WTC11 (cell line): ENCODE results near the gene ZCCHC9.

Experiments used
- CREB1 ChIP-seq: sonication (generic); formaldehyde crosslinking; IDR thresholded peaks from 2 replicates; pipeline ENCODE4 v1.8.0; 2023; ENCODE audit warnings: mild to moderate bottlenecking, missing genetic modification reagents
- JUN ChIP-seq: sonication (generic); formaldehyde crosslinking; IDR thresholded peaks from 2 replicates; pipeline ENCODE4 v1.8.0; 2023; ENCODE audit warnings: mild to moderate bottlenecking, missing genetic modification reagents
- OVOL2 ChIP-seq: fragments of 250-450 bp; sonication (Bioruptor Pico); IDR thresholded peaks from 2 replicates; pipeline ENCODE4 v1.9.0; 2021; ENCODE audit warnings: mild to moderate bottlenecking, borderline replicate concordance
- RELA ChIP-seq: sonication (generic); formaldehyde crosslinking; IDR thresholded peaks from 2 replicates; pipeline ENCODE4 v1.8.1; 2022; ENCODE audit warnings: missing genetic modification reagents, mild to moderate bottlenecking, borderline replicate concordance
- SMAD4 ChIP-seq: sonication (generic); formaldehyde crosslinking; IDR thresholded peaks from 2 replicates; pipeline ENCODE4 v1.8.0; 2022; ENCODE audit warnings: mild to moderate bottlenecking, missing genetic modification reagents
- SP1 ChIP-seq: sonication (generic); formaldehyde crosslinking; conservative IDR thresholded peaks from 2 replicates; pipeline ENCODE4 v1.8.1; 2022; ENCODE audit warnings: missing genetic modification reagents
- ZNF121 ChIP-seq: sonication (generic); formaldehyde crosslinking; IDR thresholded peaks from 2 replicates; pipeline ENCODE4 v1.8.0; 2023; ENCODE audit warnings: missing genetic modification reagents
- ZNF232 ChIP-seq: sonication (generic); formaldehyde crosslinking; IDR thresholded peaks from 2 replicates; pipeline ENCODE4 v1.8.0; 2022; ENCODE audit warnings: mild to moderate bottlenecking, missing genetic modification reagents
- ZNF671 ChIP-seq: fragments of 250-450 bp; sonication (Bioruptor Pico); IDR thresholded peaks from 2 replicates; pipeline ENCODE4 v1.8.0; 2021; ENCODE audit warnings: mild to moderate bottlenecking
- TF ChIP-seq, protein P1 (sequence below): fragments of 200-600 bp; IDR thresholded peaks from 2 replicates; pipeline ENCODE4 v1.8.0; 2022; ENCODE audit warnings: antibody characterized with exemption
- TF ChIP-seq, protein P2 (sequence below): sonication (generic); formaldehyde crosslinking; IDR thresholded peaks from 2 replicates; pipeline ENCODE4 v1.8.0; 2022; ENCODE audit warnings: missing genetic modification reagents

DNA sequence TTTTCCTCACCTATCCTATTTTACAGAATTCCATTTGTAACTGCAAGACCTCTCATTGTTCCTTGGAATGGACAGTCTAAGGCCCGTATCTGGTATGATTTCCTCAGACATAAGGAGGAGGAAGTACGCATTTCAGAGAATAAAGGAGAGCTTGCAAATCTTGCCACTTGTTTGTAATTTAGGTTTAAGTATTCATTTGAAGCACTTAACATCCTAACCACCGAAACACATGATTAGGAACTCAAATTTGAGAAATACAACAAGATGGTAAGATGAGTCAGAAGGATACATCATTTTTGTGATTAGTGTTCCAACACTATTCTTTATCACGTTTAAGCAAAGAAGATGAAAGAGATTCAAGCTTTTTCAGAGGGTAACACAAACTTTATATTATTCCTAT lies 3.9 kb upstream of the ZCCHC9 start:
- no peak for TF ChIP-seq ZNF671 (CRISPR knock-in tag)
- TF ChIP-seq, protein P1, sequence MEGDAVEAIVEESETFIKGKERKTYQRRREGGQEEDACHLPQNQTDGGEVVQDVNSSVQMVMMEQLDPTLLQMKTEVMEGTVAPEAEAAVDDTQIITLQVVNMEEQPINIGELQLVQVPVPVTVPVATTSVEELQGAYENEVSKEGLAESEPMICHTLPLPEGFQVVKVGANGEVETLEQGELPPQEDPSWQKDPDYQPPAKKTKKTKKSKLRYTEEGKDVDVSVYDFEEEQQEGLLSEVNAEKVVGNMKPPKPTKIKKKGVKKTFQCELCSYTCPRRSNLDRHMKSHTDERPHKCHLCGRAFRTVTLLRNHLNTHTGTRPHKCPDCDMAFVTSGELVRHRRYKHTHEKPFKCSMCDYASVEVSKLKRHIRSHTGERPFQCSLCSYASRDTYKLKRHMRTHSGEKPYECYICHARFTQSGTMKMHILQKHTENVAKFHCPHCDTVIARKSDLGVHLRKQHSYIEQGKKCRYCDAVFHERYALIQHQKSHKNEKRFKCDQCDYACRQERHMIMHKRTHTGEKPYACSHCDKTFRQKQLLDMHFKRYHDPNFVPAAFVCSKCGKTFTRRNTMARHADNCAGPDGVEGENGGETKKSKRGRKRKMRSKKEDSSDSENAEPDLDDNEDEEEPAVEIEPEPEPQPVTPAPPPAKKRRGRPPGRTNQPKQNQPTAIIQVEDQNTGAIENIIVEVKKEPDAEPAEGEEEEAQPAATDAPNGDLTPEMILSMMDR = no peak
- TF ChIP-seq SMAD4 (CRISPR knock-in tag) = no peak
- no peak for TF ChIP-seq ZNF232 (CRISPR knock-in tag)
- no peak for TF ChIP-seq SP1
- TF ChIP-seq RELA = no peak
- TF ChIP-seq JUN (CRISPR knock-in tag) = no peak
- no peak for TF ChIP-seq ZNF121 (CRISPR knock-in tag)
- TF ChIP-seq OVOL2 (CRISPR knock-in tag) = no peak
- TF ChIP-seq, protein P2, sequence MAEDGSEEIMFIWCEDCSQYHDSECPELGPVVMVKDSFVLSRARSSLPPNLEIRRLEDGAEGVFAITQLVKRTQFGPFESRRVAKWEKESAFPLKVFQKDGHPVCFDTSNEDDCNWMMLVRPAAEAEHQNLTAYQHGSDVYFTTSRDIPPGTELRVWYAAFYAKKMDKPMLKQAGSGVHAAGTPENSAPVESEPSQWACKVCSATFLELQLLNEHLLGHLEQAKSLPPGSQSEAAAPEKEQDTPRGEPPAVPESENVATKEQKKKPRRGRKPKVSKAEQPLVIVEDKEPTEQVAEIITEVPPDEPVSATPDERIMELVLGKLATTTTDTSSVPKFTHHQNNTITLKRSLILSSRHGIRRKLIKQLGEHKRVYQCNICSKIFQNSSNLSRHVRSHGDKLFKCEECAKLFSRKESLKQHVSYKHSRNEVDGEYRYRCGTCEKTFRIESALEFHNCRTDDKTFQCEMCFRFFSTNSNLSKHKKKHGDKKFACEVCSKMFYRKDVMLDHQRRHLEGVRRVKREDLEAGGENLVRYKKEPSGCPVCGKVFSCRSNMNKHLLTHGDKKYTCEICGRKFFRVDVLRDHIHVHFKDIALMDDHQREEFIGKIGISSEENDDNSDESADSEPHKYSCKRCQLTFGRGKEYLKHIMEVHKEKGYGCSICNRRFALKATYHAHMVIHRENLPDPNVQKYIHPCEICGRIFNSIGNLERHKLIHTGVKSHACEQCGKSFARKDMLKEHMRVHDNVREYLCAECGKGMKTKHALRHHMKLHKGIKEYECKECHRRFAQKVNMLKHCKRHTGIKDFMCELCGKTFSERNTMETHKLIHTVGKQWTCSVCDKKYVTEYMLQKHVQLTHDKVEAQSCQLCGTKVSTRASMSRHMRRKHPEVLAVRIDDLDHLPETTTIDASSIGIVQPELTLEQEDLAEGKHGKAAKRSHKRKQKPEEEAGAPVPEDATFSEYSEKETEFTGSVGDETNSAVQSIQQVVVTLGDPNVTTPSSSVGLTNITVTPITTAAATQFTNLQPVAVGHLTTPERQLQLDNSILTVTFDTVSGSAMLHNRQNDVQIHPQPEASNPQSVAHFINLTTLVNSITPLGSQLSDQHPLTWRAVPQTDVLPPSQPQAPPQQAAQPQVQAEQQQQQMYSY = no peak
- no peak for TF ChIP-seq CREB1 (CRISPR knock-in tag)
